LNCAP (cell line): Measurements from ENCODE around the gene ENKD1.
A peak's percentile ranks its signal among the peaks of the same experiment; 100 is the strongest.

Experiments used
- CTCF ChIP-seq: fragments of 450-650 bp; IDR thresholded peaks from 2 replicates; pipeline ENCODE4 v1.5.1; 2017; ENCODE audit warnings: mild to moderate bottlenecking

ENKD1 gene

DNA sequence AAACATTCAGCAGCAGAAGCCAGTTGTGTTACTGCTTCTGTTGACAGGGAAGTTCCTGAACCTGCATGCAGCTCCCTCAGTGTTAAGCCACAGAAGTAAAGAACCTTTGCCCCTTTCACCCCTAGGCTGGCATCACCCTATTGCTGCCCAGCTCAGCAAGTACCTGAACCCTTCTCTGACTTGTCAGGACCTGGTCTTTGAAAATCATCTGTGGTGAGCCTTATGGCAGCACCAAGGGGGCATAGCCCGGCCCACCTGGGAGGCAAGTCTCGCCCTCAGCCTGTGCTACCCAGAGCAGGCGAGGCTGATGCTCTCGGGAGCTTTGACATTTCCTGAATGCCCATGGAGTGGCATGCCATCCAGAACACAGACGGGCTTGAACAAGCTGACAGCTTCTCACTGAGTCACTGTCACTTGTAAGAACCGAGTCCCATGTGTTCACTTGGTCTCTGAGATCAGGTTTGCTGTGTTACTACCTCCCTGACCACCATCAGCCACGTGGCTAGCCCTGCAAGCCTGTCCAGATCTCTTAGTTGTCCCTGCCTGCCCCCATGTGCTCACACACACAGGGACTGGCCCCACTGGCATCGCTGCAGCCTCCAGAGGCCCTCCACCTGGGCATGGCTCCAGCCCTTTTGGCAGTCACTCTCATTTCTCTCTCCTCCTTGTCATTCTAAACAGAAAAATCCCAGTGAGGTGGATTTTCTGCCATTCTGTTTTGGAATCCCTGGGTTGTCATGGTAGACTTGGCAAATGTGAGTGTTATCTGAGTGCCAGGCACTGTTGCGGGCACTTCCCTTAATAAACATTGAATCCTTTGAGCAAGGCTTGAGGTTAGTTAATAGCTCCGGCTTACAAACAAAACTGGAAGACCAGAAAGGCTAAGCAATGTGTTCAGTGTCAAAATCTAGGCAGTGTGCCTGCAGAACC lies 24.5 kb downstream of the ENKD1 start:
- TF ChIP-seq CTCF = no peak

GRCh38 chr16:67637625-67638024 lies 28.9 kb downstream of the ENKD1 start:
- TF ChIP-seq CTCF = no peak

DNA sequence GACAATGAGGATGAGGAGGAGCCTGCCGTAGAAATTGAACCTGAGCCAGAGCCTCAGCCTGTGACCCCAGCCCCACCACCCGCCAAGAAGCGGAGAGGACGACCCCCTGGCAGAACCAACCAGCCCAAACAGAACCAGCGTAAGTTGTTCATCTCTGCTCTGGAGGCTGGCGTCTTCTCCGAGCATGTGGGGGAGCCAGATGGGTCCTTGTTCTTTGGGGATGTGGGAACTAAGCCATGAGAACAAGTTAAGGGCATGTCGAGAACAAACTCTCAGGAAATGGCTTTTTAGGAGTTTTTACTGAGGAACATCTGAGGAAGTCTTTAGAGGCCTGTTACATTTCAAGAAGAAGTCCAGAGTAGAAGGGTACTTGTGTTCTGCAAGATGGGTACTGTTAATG lies 29.8 kb downstream of the ENKD1 start:
- no peak for TF ChIP-seq CTCF

DNA sequence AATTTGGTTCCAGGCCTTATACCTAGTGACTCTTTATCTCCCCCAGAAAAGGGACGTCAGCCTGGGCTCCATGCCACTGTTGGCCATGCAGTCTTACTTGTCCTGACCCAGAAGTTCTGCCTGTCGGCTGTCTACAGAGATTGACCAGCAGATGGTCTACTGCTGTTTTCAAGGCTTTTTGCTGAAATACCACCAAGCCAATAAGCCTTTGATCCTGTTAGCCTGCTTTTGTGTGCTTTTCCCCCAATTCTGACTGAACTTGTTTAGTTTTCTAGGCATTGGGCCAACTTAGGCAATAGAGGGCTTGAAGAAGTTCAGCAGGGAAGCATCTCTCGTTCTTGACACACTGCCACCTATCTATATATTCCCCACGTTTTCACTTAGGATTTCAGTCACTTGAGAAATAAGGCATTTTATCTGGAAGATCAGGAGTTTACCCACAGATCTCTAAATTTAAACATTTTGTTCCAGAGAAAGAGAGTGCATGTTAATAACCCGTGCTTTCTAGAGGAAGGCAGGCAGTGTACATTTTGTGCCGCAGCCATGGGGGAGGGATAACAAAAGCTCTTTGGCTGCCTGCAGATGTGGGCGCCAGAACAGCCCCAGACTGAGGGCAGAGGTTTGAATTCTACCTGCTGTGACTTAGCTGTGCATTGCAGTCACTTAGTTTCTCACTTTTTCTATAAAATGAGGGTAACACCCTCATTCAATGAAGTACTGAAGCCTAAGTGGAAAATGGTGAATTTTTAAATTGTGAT lies 34.0 kb downstream of the ENKD1 start:
- TF ChIP-seq CTCF = no peak

- TF ChIP-seq CTCF = no peak
Measured at GRCh38 chr16:67628216-67628615, 38.3 kb downstream of the ENKD1 start.

- peak; percentile 9; the same call in 1 of the 2 replicates for TF ChIP-seq CTCF
Measured at GRCh38 chr16:67613808-67614207, 52.7 kb downstream of the ENKD1 start.
